Natural killer cell (primary cell): ENCODE measurements around the gene ATP11C. TPM values are rescaled to one million over a fixed set of nuclear protein-coding genes. Genes with fewer than 3 reads are reported as not detected.

Experiments used
- ATAC-seq, 3 donors: fragments of 150-1000 bp in 2 of 3; fragments of 200-7000 bp in 1 of 3; cut with Tn5 transposase; 1 replicate in 1 of 3; 2 replicates in 2 of 3; pipeline ENCODE4 v1.10.0; 2021; ENCODE audit warnings: mild to moderate bottlenecking in 2 of 3, moderate library complexity in 2 of 3
- DNase-seq, 2 donors: peaks; one replicate each; pipeline versions ENCODE4 v3.0.0 to v3.0.0-alpha.2; 2013 to 2021; ENCODE audit warnings: mixed read lengths in 1 of 2
- H3K27ac ChIP-seq: one replicate; pipeline ENCODE4 v1.5.1; 2013; ENCODE audit warnings: mild to moderate bottlenecking, low read length
- H3K27me3 ChIP-seq: one replicate; pipeline ENCODE4 v1.6.1; 2013; ENCODE audit warnings: low read length; ENCODE audit not compliant: control insufficient read depth, insufficient read depth
- H3K36me3 ChIP-seq: one replicate; pipeline ENCODE4 v1.6.1; 2013; ENCODE audit warnings: low read length; ENCODE audit not compliant: control insufficient read depth, insufficient read depth
- H3K4me1 ChIP-seq: one replicate; pipeline ENCODE4 v1.6.1; 2013; ENCODE audit warnings: low read length; ENCODE audit not compliant: control insufficient read depth, insufficient read depth
- H3K4me3 ChIP-seq: one replicate; pipeline ENCODE4 v1.5.1; 2013; ENCODE audit warnings: low read length
- H3K9me3 ChIP-seq: one replicate; pipeline ENCODE4 v1.6.1; 2013; ENCODE audit warnings: low read length; ENCODE audit not compliant: control insufficient read depth, insufficient read depth
- H3K27ac Mint-ChIP-seq, 2 donors: one replicate each; pipeline ENCODE4 v1.8.0; 2022; ENCODE audit warnings: mild to moderate bottlenecking in 2 of 2, mixed read lengths in 2 of 2, moderate library complexity in 1 of 2
- H3K27me3 Mint-ChIP-seq, 2 donors: one replicate each; pipeline ENCODE4 v1.8.0; 2022; ENCODE audit warnings: low read depth in 2 of 2, mixed read lengths in 2 of 2
- H3K36me3 Mint-ChIP-seq: one replicate; pipeline ENCODE4 v1.8.0; 2022; ENCODE audit warnings: mixed read lengths
- H3K4me1 Mint-ChIP-seq, 2 donors: one replicate each; pipeline ENCODE4 v1.8.0; 2022; ENCODE audit warnings: mixed read lengths in 2 of 2
- H3K4me3 Mint-ChIP-seq: one replicate; pipeline ENCODE4 v1.8.0; 2022; ENCODE audit warnings: mild to moderate bottlenecking, moderate library complexity, mixed read lengths
- H3K9me3 Mint-ChIP-seq, 2 donors: one replicate each; pipeline ENCODE4 v1.8.0; 2022; ENCODE audit warnings: mixed read lengths in 2 of 2
- WGBS: methylation state at CpG from one replicate; pipeline ENCODE4 v1.1.7; 2013; ENCODE audit warnings: missing lambda C conversion rate; ENCODE audit not compliant: insufficient coverage; 5-methylcytosine and 5-hydroxymethylcytosine counted together
- intact Hi-C: fragments of 100-400 bp; cut with micrococcal nuclease; formaldehyde crosslinking; loops from one replicate; pipeline ENCODE4 v1.14.2; 2022
- total RNA-seq, 4 donors: library from RNA; stranded (reverse); fragments of 120-200 nt in 1 of 4; gene quantifications; one replicate each; pipeline versions ENCODE4 v1.2.3 to v1.2.4, GENCODE V29; 2013 to 2022
- TF ChIP-seq, protein P1 (sequence below): fragments of 200-600 bp; IDR thresholded peaks from one replicate; pipeline ENCODE4 v1.8.0; 2022; ENCODE audit warnings: antibody characterized with exemption

Gene ATP11C
- total RNA-seq, 3 donors from 2014 or later (not counting 1 experiment from before 2014, with no cell fraction given): 20.0 to 24.3 (median 24.0) TPM

DNA sequence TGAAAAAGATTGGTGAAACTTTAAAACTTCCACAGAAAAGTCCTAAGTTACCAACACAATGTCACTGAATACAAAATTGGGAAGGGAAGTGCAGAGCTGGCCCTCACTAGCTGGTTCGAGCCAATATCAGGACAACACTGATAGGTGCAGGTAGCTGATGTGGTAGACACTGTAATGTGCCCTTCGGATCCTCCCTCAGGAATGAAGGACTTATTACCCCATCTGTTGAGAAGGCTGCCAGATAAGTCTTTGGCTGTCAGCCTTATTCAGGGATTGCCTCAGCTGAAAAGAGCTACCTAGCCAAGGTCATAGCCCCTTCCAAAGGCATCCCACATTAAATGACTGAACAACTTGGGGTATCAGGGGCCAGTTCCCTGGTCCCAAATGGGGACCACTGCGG lies 230.2 kb downstream of the ATP11C start:
- Histone ChIP-seq H3K27ac (no peak overlapping the region), H3K9me3 (no peaks in the 10 kb centered on the region), H3K4me3 (no peak overlapping the region), H3K4me1 (no peaks in the 10 kb centered on the region), H3K36me3 (no peaks in the 10 kb centered on the region), H3K27me3 (no peaks in the 10 kb centered on the region)
- DNase-seq: no peak
- Mint-ChIP-seq H3K27me3 (peaks cover 0 to 5% of the 10 kb centered on the region in 2 donors), H3K9me3 (no peaks in the 10 kb centered on the region), H3K36me3 (no peaks in the 10 kb centered on the region), H3K4me1 (peaks cover 0 to 6% of the 10 kb centered on the region in 2 donors), H3K4me3 (no peak overlapping the region), H3K27ac (no peak overlapping the region)
- WGBS: 93% methylated on average over 3 of the region's 3 CpGs
- no peak for ATAC-seq
- TF ChIP-seq, protein P1, sequence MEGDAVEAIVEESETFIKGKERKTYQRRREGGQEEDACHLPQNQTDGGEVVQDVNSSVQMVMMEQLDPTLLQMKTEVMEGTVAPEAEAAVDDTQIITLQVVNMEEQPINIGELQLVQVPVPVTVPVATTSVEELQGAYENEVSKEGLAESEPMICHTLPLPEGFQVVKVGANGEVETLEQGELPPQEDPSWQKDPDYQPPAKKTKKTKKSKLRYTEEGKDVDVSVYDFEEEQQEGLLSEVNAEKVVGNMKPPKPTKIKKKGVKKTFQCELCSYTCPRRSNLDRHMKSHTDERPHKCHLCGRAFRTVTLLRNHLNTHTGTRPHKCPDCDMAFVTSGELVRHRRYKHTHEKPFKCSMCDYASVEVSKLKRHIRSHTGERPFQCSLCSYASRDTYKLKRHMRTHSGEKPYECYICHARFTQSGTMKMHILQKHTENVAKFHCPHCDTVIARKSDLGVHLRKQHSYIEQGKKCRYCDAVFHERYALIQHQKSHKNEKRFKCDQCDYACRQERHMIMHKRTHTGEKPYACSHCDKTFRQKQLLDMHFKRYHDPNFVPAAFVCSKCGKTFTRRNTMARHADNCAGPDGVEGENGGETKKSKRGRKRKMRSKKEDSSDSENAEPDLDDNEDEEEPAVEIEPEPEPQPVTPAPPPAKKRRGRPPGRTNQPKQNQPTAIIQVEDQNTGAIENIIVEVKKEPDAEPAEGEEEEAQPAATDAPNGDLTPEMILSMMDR: no peak
- intact Hi-C loops: no loop called here

DNA sequence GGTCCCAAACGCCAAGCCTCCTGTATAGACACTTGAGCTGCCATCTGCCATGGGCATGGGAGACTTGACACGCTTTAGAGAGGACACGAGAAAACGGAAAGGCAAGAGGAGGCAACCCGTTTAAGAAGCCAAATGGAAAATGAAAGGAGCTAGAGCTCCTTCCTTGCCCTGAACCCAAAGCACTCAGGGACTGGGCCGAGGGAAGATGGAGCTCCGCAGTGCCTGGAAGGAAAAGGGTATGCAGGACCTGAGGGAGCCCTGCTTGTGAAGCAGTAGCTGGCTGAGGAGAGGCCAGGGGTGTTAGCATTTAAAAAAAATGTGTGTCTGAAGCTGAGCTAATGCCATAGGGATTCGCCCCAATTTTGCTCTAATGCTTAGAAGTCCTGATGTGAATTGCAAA lies 239.9 kb downstream of the ATP11C start:
- Histone ChIP-seq H3K9me3 (no peaks in the 10 kb centered on the region), H3K4me1 (peaks cover 9% of the 10 kb centered on the region), H3K4me3 (no peak overlapping the region), H3K27ac (no peak overlapping the region), H3K27me3 (peaks cover 2% of the 10 kb centered on the region), H3K36me3 (no peaks in the 10 kb centered on the region)
- H3K36me3 Mint-ChIP-seq: no peaks in the 10 kb centered on the region
- intact Hi-C loops: no loop called here
- H3K4me3 Mint-ChIP-seq: peak overlapping the region; percentile 21
- TF ChIP-seq, protein P1: no peak
- WGBS: 57% methylated on average over 7 of the region's 8 CpGs
- no peak for ATAC-seq
- peaks cover 0 to 11% of the 10 kb centered on the region in 2 donors for H3K4me1 Mint-ChIP-seq
- H3K9me3 Mint-ChIP-seq: no peaks in the 10 kb centered on the region
- DNase-seq: no peak
- no peak overlapping the region for H3K27ac Mint-ChIP-seq
- peaks cover 0 to 14% of the 10 kb centered on the region in 2 donors for H3K27me3 Mint-ChIP-seq

- Histone ChIP-seq H3K27me3 (peaks cover 2% of the 10 kb centered on the region), H3K4me3 (no peak overlapping the region), H3K9me3 (no peaks in the 10 kb centered on the region), H3K27ac (no peak overlapping the region), H3K4me1 (peaks cover 9% of the 10 kb centered on the region), H3K36me3 (no peaks in the 10 kb centered on the region)
- Mint-ChIP-seq H3K4me1 (peaks cover 0 to 11% of the 10 kb centered on the region in 2 donors), H3K9me3 (no peaks in the 10 kb centered on the region), H3K4me3 (peak overlapping the region; percentile 77), H3K27me3 (peaks cover 0 to 14% of the 10 kb centered on the region in 2 donors), H3K36me3 (no peaks in the 10 kb centered on the region), H3K27ac (no peak overlapping the region)
- no peak for DNase-seq
- TF ChIP-seq, protein P1: no peak
- WGBS: 40% methylated on average over 11 of the region's 11 CpGs
- intact Hi-C loops: no loop called here
- no peak for ATAC-seq
Observed at GRCh38 chrX:139692506-139692849, 240.4 kb downstream of the ATP11C start.

GRCh38 chrX:139691843-139692505 lies 240.9 kb downstream of the ATP11C start:
- TF ChIP-seq, protein P1: no peak
- no peak for DNase-seq
- H3K4me1 ChIP-seq: peaks cover 9% of the 10 kb centered on the region
- intact Hi-C loops: no loop called here
- Mint-ChIP-seq H3K4me3 (peak overlapping the region; percentile 82), H3K27me3 (peaks cover 0 to 14% of the 10 kb centered on the region in 2 donors), H3K27ac (no peak overlapping the region), H3K36me3 (no peaks in the 10 kb centered on the region), H3K9me3 (no peaks in the 10 kb centered on the region), H3K4me1 (peaks cover 0 to 11% of the 10 kb centered on the region in 2 donors)
- H3K27me3 ChIP-seq: peaks cover 2% of the 10 kb centered on the region
- H3K9me3 ChIP-seq: no peaks in the 10 kb centered on the region
- no peaks in the 10 kb centered on the region for H3K36me3 ChIP-seq
- H3K4me3 ChIP-seq: peak overlapping the region; percentile 7
- no peak overlapping the region for H3K27ac ChIP-seq
- ATAC-seq: peak in 2 of 3 donors; percentile 34 to 55
- 4% methylated on average over 52 of the region's 52 CpGs for WGBS
